Breast epithelium (tissue), 3 donors: Measurements from ENCODE around the gene HID1.

ENCODE experiments used
- POLR2AphosphoS5 ChIP-seq, 3 donors: sonication (generic); formaldehyde crosslinking; IDR thresholded peaks; one replicate each; pipeline ENCODE4 v1.6.1; 2017; ENCODE audit warnings: antibody characterized with exemption in 3 of 3
- TF ChIP-seq, protein P1 (sequence below), 3 donors: fragments of 450-650 bp; IDR thresholded peaks; one replicate each; pipeline ENCODE4 v1.5.1; 2016 to 2017; ENCODE audit warnings: antibody characterized with exemption in 3 of 3, mild to moderate bottlenecking in 3 of 3, moderate library complexity in 3 of 3

DNA sequence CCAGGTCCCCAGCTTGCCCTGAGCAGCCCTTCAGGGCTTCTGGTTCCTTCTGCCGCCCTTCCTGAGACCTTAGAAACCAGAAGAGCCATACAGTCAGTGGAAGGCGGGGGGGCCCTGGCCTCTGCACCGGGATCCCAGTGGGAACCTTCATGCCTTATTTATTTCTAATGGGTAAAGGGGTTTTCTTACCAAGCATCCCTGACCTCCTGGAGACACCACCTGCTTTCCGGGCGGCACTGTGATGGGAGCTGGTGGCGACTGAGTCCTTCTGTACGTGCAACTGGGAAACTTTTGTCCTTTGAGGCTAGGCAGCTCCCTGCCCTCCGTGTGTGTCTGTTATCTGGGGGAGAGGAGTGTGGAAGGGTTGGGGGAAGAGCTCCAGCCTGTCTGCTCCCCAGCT is 32.7 kb upstream of the HID1 start:
- TF ChIP-seq, protein P1, sequence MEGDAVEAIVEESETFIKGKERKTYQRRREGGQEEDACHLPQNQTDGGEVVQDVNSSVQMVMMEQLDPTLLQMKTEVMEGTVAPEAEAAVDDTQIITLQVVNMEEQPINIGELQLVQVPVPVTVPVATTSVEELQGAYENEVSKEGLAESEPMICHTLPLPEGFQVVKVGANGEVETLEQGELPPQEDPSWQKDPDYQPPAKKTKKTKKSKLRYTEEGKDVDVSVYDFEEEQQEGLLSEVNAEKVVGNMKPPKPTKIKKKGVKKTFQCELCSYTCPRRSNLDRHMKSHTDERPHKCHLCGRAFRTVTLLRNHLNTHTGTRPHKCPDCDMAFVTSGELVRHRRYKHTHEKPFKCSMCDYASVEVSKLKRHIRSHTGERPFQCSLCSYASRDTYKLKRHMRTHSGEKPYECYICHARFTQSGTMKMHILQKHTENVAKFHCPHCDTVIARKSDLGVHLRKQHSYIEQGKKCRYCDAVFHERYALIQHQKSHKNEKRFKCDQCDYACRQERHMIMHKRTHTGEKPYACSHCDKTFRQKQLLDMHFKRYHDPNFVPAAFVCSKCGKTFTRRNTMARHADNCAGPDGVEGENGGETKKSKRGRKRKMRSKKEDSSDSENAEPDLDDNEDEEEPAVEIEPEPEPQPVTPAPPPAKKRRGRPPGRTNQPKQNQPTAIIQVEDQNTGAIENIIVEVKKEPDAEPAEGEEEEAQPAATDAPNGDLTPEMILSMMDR (IDR thresholded peaks at IDR 0.05), result no peak
- no peak for TF ChIP-seq POLR2AphosphoS5 (IDR thresholded peaks at IDR 0.05)
